Tongue (tissue), 2 donors: Measurements from ENCODE around the gene CSMD2. TPM values are rescaled to one million over a fixed set of nuclear protein-coding genes. Genes with fewer than 3 reads are reported as not detected.
A peak's percentile ranks its signal among the peaks of the same experiment; 100 is the strongest.
"Not testable (repeated sequence)": the region's sequence is repeated elsewhere in the genome, so short reads cannot be mapped to it uniquely, and the experiment has no call there.

Source experiments
- DNase-seq: peaks from one replicate; pipeline ENCODE4 v3.0.0-alpha.2; 2015
- total RNA-seq: library from RNA; depleted of rRNA; stranded (reverse); fragments of >200 nt; gene quantifications from one replicate; pipeline ENCODE4 v1.2.3, GENCODE V29; 2014

The CSMD2 gene
- total RNA-seq, 1 donor from 2014 or later, result 2.1 TPM

GRCh38 chr1:34052565-34052964, 112.5 kb downstream of the CSMD2 start:
- DNase-seq, result no peak

- DNase-seq, result no peak
These were observed 114.1 kb downstream of the CSMD2 start for GRCh38 chr1:34050709-34051485.

- DNase-seq, result no peak
These were observed 115.0 kb downstream of the CSMD2 start for GRCh38 chr1:34049994-34050393.

DNA sequence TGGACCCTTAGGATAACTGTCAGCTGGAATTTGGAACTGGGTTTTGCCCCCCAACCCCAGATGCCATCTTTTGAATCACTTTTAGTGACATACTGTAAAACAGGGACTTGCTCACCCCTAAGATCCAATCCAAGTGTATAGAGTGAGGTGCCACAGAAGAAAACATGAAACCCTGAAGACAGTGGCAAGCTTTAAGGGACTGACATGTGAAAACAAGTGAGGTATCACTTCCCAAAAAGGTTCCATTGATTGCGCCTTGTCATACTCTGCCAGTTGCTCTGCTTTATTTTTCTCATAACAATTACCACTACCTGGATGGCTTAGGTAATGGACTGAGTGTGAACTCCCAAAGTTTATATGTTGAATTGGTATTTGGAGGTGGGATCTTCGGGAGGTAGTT, 115.6 kb downstream of the CSMD2 start:
- DNase-seq, result no peak

DNA sequence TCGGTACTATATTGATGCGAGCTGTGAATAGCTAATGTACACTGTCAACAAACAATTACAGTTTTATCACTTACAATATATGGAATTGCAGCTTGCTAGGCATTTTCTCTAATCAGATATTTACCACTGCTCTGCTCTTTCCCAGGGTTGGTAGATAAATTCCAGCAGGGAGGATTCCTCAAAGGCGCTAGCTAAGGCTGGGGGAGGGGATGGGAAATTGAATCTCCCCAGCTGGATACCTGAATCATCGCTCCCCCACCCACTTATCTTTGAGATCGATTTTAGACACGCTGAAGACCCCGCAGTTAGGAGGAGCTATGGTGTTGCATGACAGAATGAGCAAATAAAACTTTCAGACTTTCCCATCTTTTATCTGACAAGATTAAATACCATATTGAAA, 127.2 kb downstream of the CSMD2 start:
- no peak for DNase-seq

DNA sequence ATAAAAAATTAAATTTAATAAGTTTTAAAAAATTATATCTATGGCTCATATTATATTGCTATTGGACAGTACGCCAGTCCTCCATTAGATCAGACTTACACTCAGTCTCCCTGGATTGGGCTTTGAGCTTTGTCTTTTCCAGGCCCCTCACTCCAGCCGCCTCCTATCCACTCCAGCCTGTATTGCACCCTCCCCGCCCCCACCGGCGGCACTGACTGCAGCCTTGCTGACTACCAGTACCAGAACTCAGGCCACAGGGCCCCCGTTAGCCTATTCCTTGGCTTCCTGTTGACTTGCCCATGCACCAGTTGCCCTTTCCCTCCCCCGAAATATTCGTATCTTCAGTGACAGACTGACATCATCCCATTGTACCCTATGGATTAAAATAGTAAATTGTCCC, 127.9 kb downstream of the CSMD2 start:
- DNase-seq, result no peak

DNA sequence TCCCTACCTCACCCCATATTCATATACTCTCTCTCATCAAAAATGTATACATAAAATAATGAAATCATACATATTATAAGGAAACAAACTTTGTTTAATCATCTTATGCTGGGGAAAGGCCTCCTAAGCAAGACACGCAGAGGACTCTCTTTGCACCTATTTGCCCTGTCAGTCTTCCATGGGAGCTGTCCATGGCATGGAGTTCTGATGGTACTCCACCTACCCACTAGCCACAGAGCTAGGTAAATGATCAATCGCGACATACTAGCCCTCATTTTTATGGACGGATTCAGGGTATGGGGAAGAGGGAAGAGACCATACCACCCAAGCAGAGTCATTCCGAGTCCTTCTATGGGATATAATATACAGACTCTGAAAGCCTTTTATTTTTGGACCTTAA, 131.0 kb downstream of the CSMD2 start:
- no peak for DNase-seq

GRCh38 chr1:34029954-34030353, 135.1 kb downstream of the CSMD2 start:
- DNase-seq, result no peak

DNA sequence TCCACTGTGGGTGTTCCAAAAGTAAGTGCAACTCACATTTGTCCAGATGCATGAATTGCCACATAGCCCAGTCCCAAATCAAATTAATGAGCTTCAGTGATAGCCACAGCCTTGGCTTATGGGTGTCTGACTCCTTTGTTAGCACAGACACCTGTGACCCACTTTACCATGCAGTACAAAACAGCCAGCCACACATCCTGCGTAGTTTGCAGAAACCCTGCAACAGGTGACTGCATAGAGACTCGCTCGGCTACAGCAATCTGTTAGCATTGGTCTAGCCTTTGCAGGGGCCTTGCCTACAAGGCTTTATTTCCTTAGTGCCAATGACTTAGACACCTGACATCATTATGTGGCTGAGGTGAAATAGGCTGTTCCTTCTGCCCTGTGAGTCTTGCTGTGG, 135.5 kb downstream of the CSMD2 start:
- no peak for DNase-seq

GRCh38 chr1:34028381-34029055, 136.5 kb downstream of the CSMD2 start:
- DNase-seq, result no peak

GRCh38 chr1:34025675-34026074, 139.4 kb downstream of the CSMD2 start:
- no peak for DNase-seq

DNA sequence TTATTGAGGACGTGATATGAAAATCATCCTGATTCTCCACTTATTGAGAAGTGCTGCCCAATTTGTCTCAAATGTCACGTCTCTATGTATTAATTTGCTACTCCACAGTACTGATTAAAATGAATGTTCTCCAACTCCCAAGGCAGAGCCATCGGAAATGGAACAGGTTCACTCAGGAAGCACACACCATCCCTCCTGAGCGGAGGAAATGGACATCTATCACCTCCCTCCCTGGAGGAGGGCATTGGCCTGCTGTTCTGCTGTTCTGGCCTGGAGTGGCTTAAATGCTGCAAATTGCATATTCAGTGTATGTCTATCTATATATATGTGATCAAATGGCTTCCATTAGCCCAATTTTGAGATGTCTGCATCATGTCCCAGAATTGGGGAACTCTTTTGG, 140.5 kb downstream of the CSMD2 start:
- DNase-seq, result no peak

DNA sequence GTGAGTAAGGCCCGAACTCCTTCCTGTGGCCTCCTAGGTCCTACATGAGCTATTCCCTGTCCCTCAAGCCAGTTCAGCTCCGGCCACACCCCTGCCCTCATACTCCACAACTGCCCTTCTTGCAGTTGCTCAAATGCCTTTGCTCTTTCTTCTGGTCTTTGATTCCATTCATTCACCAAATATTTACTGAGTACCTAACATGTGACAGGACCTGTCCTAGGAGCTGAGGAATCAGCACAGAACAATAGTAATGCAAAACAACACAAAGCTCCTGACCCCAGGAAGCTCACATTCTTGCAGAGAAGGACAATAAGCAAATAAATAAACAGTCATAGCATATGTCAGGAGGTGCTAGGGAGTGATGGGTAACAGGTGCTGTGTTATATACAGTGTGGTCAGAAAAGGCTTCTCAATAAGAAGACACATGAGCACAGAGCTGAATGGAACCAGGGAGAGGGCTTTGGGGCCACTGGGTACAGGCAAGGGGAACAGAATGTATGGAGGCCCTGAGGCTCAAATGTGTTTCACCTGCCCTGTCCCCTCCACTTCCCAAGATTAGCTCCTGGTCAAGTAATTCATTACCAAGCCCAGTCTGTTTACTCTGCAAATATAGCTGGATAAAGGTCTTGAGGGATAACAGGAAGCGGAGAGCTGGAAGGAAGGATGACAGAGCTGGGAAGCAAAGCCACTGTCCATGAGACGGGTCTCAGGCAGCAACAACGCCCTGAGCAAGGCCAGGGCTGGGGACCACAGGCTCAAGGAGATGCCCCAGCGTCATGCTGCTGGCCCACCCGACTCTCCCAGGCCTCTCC, 145.1 kb downstream of the CSMD2 start:
- DNase-seq, result no peak

GRCh38 chr1:34018285-34018684, 146.7 kb downstream of the CSMD2 start:
- no peak for DNase-seq

GRCh38 chr1:34016281-34016680, 148.7 kb downstream of the CSMD2 start:
- DNase-seq, result not testable (repeated sequence)

DNA sequence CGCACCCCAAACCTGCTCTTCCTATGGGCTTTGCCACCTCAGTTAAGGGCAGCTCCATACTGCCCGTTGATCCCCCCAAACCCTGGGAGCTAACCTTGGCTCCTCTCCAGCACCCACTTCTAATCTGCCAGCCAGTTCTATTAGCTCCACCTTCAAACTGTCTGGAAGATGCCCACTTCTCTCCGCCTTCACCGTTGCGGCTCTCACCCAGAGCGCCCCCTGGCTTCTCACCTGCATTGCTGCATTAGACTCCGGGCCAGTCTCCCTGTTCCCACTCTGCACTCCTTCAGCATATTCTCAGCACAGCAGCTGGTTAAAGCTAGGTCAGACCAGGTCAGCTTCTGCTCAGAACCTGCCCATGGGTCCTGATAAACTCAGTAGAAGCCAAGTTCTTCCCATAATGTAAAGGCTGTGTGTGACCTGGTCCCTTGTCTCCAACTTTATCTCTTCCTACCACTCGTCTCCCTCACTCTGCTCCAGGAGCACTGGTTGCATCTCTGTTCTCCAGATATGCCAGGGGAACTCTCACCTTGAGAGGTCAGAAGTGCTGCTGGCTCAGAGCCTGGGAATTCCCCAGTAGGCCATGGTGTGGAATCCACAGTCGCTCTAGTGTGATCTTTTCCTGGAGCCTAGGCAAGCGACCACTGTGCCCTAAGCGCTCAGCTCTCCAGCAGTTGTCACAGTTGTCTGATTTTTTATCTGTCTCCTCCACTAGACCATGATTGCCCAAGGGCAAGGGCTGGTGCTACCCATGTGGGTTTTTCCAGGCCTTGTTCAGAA, 150.9 kb downstream of the CSMD2 start:
- peak; percentile 52 for DNase-seq

DNA sequence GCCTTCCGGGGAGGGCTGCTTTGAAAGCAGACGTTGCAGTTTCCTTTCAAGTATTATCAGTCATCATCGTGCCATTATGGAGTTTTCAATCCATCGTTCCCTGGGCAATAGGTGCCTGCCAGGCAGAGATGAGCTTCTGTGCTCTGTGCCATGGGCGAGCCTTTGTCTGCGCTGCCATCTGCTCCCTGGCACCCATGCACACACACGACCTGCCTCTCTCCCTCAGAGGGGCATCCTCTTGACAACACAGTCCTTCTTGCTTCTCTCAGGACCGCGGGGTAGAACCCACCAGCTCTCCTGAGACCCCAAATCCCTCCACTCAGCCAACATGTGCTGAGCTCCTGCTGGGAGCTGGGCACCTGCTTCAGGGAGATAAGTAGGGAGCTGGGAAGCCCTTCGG, 151.9 kb downstream of the CSMD2 start:
- no peak for DNase-seq

- DNase-seq, result no peak
These were observed 155.6 kb downstream of the CSMD2 start for GRCh38 chr1:34009340-34009985.

DNA sequence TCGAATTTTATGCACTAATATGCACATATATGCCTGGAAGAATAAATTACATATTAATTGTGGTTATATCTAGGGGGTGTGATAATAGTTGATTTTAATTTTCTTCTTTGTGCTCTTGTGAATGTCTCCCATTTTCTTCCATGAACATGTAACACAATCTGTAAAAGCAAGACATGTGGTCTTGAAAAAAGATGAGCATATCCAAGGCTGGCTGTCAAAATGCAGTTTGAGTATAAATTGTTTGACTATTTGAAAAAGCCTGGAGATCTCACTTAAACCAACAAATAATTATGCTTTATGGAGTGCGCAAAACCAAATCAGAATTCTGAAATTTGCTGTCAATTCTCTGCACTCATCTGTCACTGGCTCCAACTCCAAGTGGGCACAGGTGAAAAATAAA, 157.3 kb downstream of the CSMD2 start:
- DNase-seq, result no peak

- DNase-seq, result no peak
These were observed 159.7 kb downstream of the CSMD2 start for GRCh38 chr1:34005309-34005708.

DNA sequence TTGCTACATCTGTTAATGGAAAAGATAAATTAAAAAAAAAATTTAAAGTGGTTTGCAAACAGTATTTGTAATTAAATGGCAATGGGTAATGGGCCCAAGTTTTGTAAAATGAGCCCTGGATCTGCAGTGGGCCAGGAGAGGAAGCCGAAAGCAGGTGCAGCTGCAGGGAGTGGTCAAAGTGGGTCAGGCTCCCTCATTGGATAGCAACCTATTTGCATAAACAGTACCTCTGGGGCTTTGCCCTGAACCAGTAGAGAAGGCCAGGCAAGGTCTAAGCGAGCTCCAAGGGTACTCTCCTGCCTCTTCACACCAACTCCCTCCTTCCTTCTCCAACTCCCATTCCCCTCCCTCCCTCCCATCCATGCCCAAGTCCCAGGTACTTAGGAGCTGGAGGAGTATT, 162.2 kb downstream of the CSMD2 start:
- no peak for DNase-seq
